Activated CD4-positive, alpha-beta T cell treated with anti-CD3 and anti-CD28 coated beads for 1 hour (primary cell): ENCODE measurements around the gene CUX1.
"Not testable (repeated sequence)": the region's sequence is repeated elsewhere in the genome, so short reads cannot be mapped to it uniquely, and the experiment has no call there.

Source experiments
- DNase-seq: peaks from one replicate; pipeline ENCODE4 v3.0.0-alpha.2; 2020

The CUX1 gene

DNA sequence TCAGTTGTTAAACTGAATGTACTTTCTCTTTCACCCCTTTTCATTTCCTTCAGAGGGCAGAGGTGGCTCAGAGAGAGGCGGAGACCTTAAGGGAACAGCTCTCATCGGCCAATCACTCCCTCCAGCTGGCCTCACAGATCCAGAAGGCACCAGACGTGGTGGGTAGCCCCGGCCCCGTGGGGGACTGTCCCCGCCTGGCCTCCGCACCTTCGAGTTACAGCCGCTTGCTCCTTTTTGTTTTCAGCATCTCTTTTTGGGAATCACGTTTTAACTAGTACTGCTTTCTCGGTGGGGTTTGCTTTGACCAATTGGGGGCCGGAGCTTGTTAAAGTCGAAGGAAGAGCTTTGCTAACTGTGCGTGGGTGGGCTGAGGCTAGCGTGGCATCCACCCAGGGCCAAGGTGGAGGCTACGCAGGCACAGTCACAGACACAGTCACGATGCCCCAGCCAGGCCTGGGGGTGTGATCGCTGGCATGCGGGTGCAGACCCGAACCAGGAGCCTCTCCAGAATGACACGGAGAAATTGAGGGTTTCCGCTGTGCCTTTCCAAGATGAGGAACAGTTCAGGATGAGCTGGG lies 353.1 kb downstream of the CUX1 start:
- no peak for DNase-seq

- DNase-seq: no peak
Measured at GRCh38 chr7:102173669-102174068, 356.2 kb downstream of the CUX1 start.

- no peak for DNase-seq
Measured at GRCh38 chr7:102175423-102176170, 358.2 kb downstream of the CUX1 start.

DNA sequence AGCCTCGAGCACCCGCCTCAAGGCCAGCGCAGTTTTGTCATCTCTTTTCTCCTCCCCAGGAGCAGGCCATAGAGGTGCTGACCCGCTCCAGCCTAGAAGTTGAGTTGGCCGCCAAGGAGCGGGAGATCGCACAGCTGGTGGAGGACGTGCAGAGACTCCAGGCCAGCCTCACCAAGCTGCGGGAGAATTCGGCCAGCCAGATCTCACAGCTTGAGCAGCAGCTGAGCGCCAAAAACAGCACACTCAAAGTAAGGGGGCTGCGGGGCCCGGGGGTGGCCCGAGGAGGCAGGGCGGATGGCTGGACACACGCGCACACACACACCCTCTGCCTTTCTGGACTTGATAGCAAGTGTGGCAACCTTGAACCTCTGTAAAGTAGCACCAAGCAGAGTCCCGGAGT lies 361.0 kb downstream of the CUX1 start:
- no peak for DNase-seq

GRCh38 chr7:102180727-102181126 lies 363.3 kb downstream of the CUX1 start:
- no peak for DNase-seq

- no peak for DNase-seq
Measured at GRCh38 chr7:102181517-102181916, 364.1 kb downstream of the CUX1 start.

DNA sequence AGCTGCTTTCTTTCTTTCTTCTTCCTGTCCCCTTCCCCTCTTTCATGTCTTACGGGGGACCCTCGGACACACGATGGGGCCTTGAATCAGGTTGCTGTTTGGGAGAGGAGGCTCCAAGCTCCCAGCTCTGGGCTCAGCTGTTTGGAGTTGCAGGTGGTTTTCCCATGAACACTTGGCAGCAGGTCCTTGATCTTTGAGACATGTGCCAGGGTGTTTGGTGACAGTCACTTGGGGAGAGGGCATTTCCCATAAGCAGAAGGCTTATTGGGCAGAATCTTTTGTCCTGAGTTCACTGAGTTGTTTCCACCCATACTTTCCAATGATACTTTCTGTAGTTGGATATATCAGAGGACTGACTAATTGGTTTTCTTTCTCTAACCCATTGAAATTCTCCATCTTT lies 364.6 kb downstream of the CUX1 start:
- DNase-seq: no peak

DNA sequence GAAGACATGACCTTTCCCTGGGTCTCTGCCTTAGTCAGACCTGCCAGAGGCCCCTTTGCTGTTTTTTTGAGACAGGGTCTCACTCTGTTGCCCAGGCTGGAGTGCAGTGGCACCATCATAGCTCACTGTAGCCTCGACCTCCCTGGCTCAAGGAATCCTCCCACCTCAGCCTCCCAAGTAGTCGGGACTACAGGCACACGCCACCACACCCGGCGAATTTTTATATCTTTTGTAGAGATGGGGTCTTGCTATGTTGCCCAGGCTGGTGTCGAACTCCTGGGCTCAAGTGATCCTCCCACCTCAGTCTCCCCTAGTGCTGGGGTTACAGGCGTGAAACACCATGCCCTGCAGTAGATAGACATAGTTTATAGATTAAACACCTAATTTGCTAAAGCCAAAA lies 366.4 kb downstream of the CUX1 start:
- not testable (repeated sequence) for DNase-seq

- DNase-seq: no peak
Measured at GRCh38 chr7:102184303-102184702, 366.9 kb downstream of the CUX1 start.

DNA sequence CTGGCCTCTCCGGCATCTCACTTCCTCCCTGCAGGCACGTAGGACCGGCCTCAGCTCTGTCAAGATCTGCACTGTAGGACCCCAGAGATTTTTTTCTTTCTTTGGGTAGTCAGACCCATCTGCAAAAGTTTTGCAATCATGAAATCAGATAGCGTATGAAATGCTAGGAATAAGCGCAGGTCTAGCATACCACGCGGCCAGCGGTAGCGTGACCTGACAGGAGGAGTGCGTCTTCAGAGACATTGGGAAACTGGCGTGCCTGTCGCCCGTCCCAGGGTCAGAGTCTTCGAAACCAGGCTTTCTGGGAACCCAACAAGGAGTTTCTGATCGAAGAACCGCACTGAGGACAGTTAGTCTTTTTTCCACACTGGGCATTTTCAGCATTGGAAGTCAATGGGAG lies 368.4 kb downstream of the CUX1 start:
- no peak for DNase-seq

DNA sequence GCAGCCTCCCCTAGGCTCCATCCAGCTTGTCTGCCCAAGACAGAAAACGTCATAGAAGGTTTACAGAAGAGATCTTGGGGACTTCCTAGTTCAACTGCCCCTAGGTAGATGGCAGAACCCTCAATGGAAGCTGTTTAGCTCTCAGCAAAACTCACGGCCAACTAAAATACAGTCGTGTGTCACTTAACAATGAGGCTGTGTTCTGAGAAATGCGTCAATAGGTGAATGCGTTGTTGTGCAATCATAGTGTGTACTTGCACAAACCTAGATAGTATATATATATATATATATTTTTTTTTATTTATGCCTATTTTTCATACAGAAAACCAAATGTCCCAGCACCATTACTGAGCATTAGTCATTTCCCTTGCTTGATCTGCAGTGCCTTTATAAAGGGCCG lies 368.9 kb downstream of the CUX1 start:
- DNase-seq: no peak

DNA sequence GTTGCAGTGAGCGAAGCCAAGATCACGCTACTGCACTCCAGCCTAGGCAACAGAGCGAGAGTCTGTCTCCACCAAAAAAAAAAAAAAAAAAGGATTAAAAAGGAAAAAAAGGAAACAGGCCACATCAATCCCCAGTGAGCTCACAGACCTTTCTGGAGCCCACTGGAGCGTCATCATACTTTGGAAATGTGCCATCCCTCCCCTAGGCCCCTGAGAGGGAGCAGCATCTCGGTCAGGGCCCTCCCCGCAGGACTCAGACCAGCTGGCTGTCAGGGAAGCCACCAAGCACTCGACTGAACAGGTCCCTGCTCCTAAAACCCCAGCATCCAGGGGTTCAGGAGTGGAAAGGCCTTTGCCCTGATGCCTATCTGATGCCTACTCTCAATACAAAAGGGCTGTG lies 371.3 kb downstream of the CUX1 start:
- DNase-seq: no peak

- DNase-seq: no peak
Measured at GRCh38 chr7:102189756-102190155, 372.3 kb downstream of the CUX1 start.

- DNase-seq: no peak
Measured at GRCh38 chr7:102190776-102191350, 373.4 kb downstream of the CUX1 start.

GRCh38 chr7:102191556-102192379 lies 374.3 kb downstream of the CUX1 start:
- no peak for DNase-seq

GRCh38 chr7:102192790-102193189 lies 375.4 kb downstream of the CUX1 start:
- DNase-seq: no peak

DNA sequence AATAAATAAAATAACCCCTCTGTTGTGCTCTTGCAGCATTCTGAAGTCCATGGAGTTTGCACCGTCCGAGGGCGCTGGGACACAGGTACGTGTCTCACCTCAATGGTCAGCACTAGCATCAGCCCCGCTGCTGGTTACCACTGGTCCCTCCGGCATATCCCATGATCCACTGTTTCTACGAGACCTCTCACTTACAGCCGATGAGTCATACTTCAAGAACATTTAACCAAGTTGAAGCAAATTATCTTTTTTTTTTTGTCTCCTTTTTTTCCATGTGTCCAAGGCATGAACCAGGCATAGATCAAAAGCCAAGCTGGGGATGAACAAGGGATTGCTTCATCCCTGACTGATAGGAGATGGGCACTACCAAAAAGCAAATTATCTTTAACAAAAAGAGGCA lies 376.4 kb downstream of the CUX1 start:
- DNase-seq: no peak

DNA sequence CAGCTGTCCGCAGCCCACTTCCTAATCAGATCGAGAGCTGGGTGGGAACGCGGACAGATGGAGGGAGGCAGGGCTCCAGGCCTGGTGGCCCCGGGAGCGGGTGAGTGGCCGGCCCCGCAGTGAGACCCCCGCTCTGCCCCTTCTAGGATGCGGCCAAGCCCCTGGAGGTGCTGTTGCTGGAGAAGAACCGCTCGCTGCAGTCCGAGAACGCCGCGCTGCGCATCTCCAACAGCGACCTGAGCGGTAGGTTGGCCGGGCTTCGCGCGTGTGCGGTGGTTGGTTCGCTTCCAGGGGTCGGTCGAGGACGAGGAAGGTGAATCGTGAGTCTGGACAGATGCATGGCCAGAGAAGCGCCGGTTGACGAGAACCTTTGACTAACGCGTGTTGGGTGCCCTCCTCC lies 377.9 kb downstream of the CUX1 start:
- no peak for DNase-seq

DNA sequence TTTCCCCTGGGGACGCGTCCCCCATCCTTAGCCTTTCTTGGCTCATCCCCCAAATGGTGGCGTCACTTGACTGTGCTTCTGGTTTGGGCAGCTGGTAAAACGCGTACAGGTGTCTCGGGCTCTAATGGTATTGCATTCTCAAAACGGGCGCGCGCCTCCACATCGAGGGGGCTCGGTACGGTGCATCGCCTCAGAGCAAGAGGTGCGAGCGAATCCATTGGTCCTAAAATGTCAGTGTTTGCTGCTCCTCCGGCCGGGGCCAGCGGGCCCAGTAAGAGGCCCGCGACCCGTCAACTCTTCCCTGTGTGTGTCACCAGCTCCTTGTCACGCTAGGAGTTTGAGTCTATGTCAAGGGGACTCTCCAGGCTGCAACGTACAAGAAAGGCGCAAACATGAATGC lies 378.6 kb downstream of the CUX1 start:
- DNase-seq: no peak

DNA sequence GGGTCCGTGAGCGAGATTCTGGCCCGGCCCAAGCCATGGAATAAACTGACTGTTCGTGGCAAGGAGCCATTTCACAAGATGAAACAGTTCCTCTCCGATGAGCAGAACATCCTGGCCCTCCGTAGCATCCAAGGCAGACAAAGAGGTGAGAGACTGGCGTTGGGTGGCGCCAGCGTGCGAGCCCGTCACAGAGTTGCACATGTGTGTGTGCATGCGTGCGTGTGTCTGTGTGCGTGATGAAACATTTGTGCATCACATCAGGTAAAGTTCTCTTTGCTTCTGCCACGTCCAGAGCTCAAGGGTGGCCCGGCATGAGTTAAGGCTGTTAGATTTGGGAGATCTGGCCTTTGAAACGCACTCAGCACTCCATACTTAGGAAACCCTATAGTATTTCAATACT lies 379.7 kb downstream of the CUX1 start:
- DNase-seq: no peak

- no peak for DNase-seq
Measured at GRCh38 chr7:102197599-102197998, 380.2 kb downstream of the CUX1 start.

- DNase-seq: no peak
Measured at GRCh38 chr7:102198417-102198956, 381.1 kb downstream of the CUX1 start.

DNA sequence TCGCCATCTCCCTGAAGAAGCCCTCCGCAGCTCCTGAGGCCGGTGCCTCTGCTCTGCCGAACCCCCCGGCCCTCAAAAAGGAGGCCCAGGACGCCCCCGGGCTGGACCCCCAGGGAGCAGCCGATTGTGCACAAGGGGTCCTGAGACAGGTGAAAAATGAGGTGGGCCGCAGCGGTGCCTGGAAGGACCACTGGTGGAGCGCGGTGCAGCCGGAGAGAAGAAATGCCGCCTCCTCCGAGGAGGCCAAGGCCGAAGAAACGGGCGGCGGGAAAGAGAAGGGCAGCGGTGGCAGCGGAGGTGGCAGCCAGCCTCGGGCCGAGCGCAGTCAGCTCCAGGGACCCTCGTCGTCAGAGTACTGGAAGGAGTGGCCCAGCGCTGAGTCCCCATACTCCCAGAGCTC lies 384.1 kb downstream of the CUX1 start:
- no peak for DNase-seq
